ENCODE data around the gene HAUS3.

DNA sequence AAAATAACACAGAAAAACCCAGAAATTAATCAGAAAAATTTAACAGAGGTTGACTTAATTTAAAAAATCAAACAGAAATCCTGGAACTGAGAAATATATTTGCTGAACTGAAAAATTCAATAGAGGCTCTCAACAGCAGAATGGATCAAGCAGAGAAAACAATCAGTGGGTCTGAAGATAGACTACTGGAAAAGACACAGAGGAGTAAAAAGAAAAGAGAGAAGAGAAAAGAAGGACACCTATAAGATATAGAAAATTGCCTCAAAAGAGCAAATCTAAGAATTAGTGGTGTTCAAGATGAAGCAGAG is 55.1 kb downstream of the HAUS3 start:
- TF ChIP-seq, protein P1, sequence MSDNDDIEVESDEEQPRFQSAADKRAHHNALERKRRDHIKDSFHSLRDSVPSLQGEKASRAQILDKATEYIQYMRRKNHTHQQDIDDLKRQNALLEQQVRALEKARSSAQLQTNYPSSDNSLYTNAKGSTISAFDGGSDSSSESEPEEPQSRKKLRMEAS (IDR thresholded peaks at IDR 0.05) = no peak
- TF ChIP-seq CTCF (IDR thresholded peaks at IDR 0.05; ENCODE audit: low read depth, low read length, missing input control) (no peak), TAF1 (conservative IDR thresholded peaks at IDR 0.05) (no peak), GABPA (IDR thresholded peaks at IDR 0.05 in 1 of 2, conservative IDR thresholded peaks at IDR 0.05 in 1 of 2) (no peak), EGR1 (IDR thresholded peaks at IDR 0.05; ENCODE audit: low read depth in 2 of 2) (no peak), ATF3 (IDR thresholded peaks at IDR 0.05) (no peak), YY1 (IDR thresholded peaks at IDR 0.05) (no peak), JUND (IDR thresholded peaks at IDR 0.05) (no peak), SP1 (IDR thresholded peaks at IDR 0.05) (no peak)

All from liver (tissue), 3 donors.